ENCODE results near the gene CAPNS2.

- no peak for TF ChIP-seq CTCF (IDR thresholded peaks at IDR 0.05)
- no peak for TF ChIP-seq POLR2AphosphoS5 (IDR thresholded peaks at IDR 0.05)
- TF ChIP-seq POLR2A (IDR thresholded peaks at IDR 0.05; ENCODE audit: low read depth) = no peak
These were observed 1.4 kb upstream of the CAPNS2 start for GRCh38 chr16:55565086-55565485.

Measured in esophagus muscularis mucosa (tissue), 3 donors.